C4-2B (cell line): ENCODE measurements around the gene RHEBL1.

Experiments used
- CTCF ChIP-seq: fragments of 450-650 bp; conservative IDR thresholded peaks from 2 replicates; pipeline ENCODE4 v1.5.1; 2017; ENCODE audit warnings: mild to moderate bottlenecking
- ZFX ChIP-seq: fragments of 450-650 bp; IDR thresholded peaks from 2 replicates; pipeline ENCODE4 v1.6.1; 2017

GRCh38 chr12:49036029-49036428, 33.8 kb downstream of the RHEBL1 start:
- TF ChIP-seq CTCF (no peak), ZFX (no peak)
